H1 (cell line): ENCODE measurements around the gene CC2D1A. TPM values are rescaled to one million over a fixed set of nuclear protein-coding genes. Genes with fewer than 3 reads are reported as not detected.
A peak's percentile ranks its signal among the peaks of the same experiment; 100 is the strongest.

ENCODE experiments used
- CTCF ChIA-PET: fragments of 300-600 bp; sonication (Branson Sonifier 250); formaldehyde crosslinking; loops from one replicate; lab custom pipeline; 2021; ENCODE audit not compliant: partially characterized antibody; lab: Charles Lee
- POLR2A ChIA-PET: fragments of 300-600 bp; sonication (Branson Sonifier 250); formaldehyde crosslinking; loops from one replicate; lab custom pipeline; 2021; ENCODE audit warnings: inconsistent platforms; ENCODE audit not compliant: partially characterized antibody; lab: Charles Lee
- DNase-seq, 2 experiments: peaks; one replicate each; pipeline versions ENCODE4 v3.0.0 to v3.0.0-alpha.2; 2010 to 2022; ENCODE audit warnings: low spot score in 2 of 2, low read depth in 1 of 2, mixed read lengths in 1 of 2
- FAIRE-seq: peaks from 2 replicates; lab custom pipeline; 2011; peaks lifted over from hg19 to GRCh38; lab: Jason Lieb, UNC
- H2AFZ ChIP-seq: 2 replicates; pipeline ENCODE4 v1.8.1; 2012; ENCODE audit warnings: low read length, inconsistent platforms
- H2AK5ac ChIP-seq: 2 replicates; pipeline ENCODE4 v1.6.1; 2013; ENCODE audit warnings: low read depth, low read length
- H2BK120ac ChIP-seq: replicated peaks from 2 replicates; pipeline ENCODE3; 2013; ENCODE audit warnings: low read depth, low read length, inconsistent platforms
- H2BK12ac ChIP-seq: 2 replicates; pipeline ENCODE4 v1.6.1; 2013; ENCODE audit warnings: low read depth, low read length
- H2BK15ac ChIP-seq: 2 replicates; pipeline ENCODE4 v1.6.1; 2013; ENCODE audit warnings: low read length
- H2BK20ac ChIP-seq: 2 replicates; pipeline ENCODE4 v1.6.1; 2013; ENCODE audit warnings: low read length
- H2BK5ac ChIP-seq: 2 replicates; pipeline ENCODE4 v1.6.1; 2013; ENCODE audit warnings: low read depth, low read length
- H3K14ac ChIP-seq: 2 replicates; pipeline ENCODE4 v1.6.1; 2013; ENCODE audit warnings: inconsistent platforms; ENCODE audit not compliant: insufficient read length
- H3K18ac ChIP-seq: 2 replicates; pipeline ENCODE4 v1.6.1; 2013; ENCODE audit warnings: low read length; ENCODE audit errors: extremely low read depth
- H3K23ac ChIP-seq: 2 replicates; pipeline ENCODE4 v1.6.1; 2013; ENCODE audit warnings: inconsistent platforms; ENCODE audit not compliant: insufficient read length
- H3K23me2 ChIP-seq: 2 replicates; pipeline ENCODE4 v1.6.1; 2013; ENCODE audit warnings: low read depth, low read length
- H3K27ac ChIP-seq: 2 replicates; pipeline ENCODE4 v1.6.1; 2011; ENCODE audit warnings: low read depth, low read length, inconsistent platforms
- H3K27me3 ChIP-seq, 4 experiments: replicated peaks in 1 of 4; 1 replicate in 1 of 4; 2 replicates in 3 of 4; pipeline versions ENCODE4 v1.6.1 to v1.8.1; 2011 to 2013; ENCODE audit warnings: low read length in 3 of 4, mild to moderate bottlenecking in 3 of 4, inconsistent platforms in 2 of 4, mixed read lengths in 2 of 4, moderate library complexity in 1 of 4; ENCODE audit not compliant: control insufficient read depth in 3 of 4, insufficient read depth in 3 of 4; ENCODE audit errors: extremely low read depth in 1 of 4
- H3K36me3 ChIP-seq, 4 experiments: 2 replicates each; pipeline versions ENCODE4 v1.6.1 to v1.8.1; 2011 to 2013; ENCODE audit warnings: mild to moderate bottlenecking in 4 of 4, low read length in 3 of 4, moderate library complexity in 2 of 4, control low read depth in 1 of 4, inconsistent platforms in 1 of 4; ENCODE audit not compliant: insufficient read depth in 4 of 4, control insufficient read depth in 2 of 4
- H3K4ac ChIP-seq: replicated peaks from 2 replicates; pipeline ENCODE3; 2013; ENCODE audit warnings: low read length, low read depth, mixed read lengths, inconsistent platforms; ENCODE audit not compliant: insufficient read length
- H3K4me1 ChIP-seq, 4 experiments: replicated peaks in 1 of 4; 1 replicate in 1 of 4; 2 replicates in 3 of 4; pipeline versions ENCODE4 v1.6.1 to v1.8.1; 2011 to 2013; ENCODE audit warnings: low read length in 3 of 4, inconsistent platforms in 2 of 4, mixed read lengths in 1 of 4; ENCODE audit not compliant: insufficient read depth in 4 of 4, control insufficient read depth in 3 of 4
- H3K4me2 ChIP-seq, 2 experiments: 2 replicates each; pipeline versions ENCODE4 v1.6.1 to v1.8.1; 2011 to 2013; ENCODE audit warnings: low read depth in 2 of 2, low read length in 2 of 2, control low read depth in 1 of 2, inconsistent platforms in 1 of 2, mild to moderate bottlenecking in 1 of 2; ENCODE audit not compliant: insufficient read depth in 1 of 2
- H3K4me3 ChIP-seq, 4 experiments: fragments of 200-600, 300-600 bp in 1 of 4; sonication (generic), shearing (Covaris generic), sonication (Bioruptor Twin) in 1 of 4; 2 replicates each; pipeline versions ENCODE4 v1.5.1 to v1.8.1; 2011 to 2016; ENCODE audit warnings: low read length in 4 of 4, low read depth in 3 of 4, control low read depth in 2 of 4, inconsistent platforms in 2 of 4, mild to moderate bottlenecking in 2 of 4, mixed read lengths in 1 of 4, moderate library complexity in 1 of 4; ENCODE audit not compliant: insufficient read depth in 2 of 4; ENCODE audit errors: extremely low read depth in 1 of 4
- H3K56ac ChIP-seq: replicated peaks from 2 replicates; pipeline ENCODE3; 2013; ENCODE audit warnings: low read depth, mild to moderate bottlenecking, mixed read lengths, low read length, inconsistent platforms; ENCODE audit not compliant: insufficient read length
- H3K79me1 ChIP-seq: 2 replicates; pipeline ENCODE4 v1.6.1; 2013; ENCODE audit warnings: low read depth, low read length, control low read depth
- H3K79me2 ChIP-seq, 2 experiments: 2 replicates each; pipeline versions ENCODE4 v1.6.1 to v1.8.1; 2012 to 2013; ENCODE audit warnings: low read length in 2 of 2, mild to moderate bottlenecking in 2 of 2, inconsistent platforms in 1 of 2; ENCODE audit not compliant: insufficient read depth in 2 of 2, control insufficient read depth in 1 of 2
- H3K9ac ChIP-seq, 4 experiments: replicated peaks in 1 of 4; 1 replicate in 1 of 4; 2 replicates in 3 of 4; pipeline versions ENCODE4 v1.6.1 to v1.8.1; 2011 to 2013; ENCODE audit warnings: low read depth in 3 of 4, low read length in 3 of 4, control low read depth in 2 of 4, mild to moderate bottlenecking in 2 of 4, moderate library complexity in 2 of 4, inconsistent platforms in 1 of 4; ENCODE audit errors: extremely low read depth in 1 of 4
- H3K9me3 ChIP-seq, 2 experiments: 2 replicates each; pipeline versions ENCODE4 v1.6.1 to v1.8.1; 2012 to 2013; ENCODE audit warnings: mild to moderate bottlenecking in 2 of 2, moderate library complexity in 2 of 2, control low read depth in 1 of 2, inconsistent platforms in 1 of 2, low read depth in 1 of 2, low read length in 1 of 2, mixed read lengths in 1 of 2; ENCODE audit not compliant: insufficient read depth in 2 of 2
- H4K20me1 ChIP-seq, 2 experiments: replicated peaks in 1 of 2; 2 replicates each; pipeline versions ENCODE3 to v1.8.1; 2011 to 2013; ENCODE audit warnings: inconsistent platforms in 2 of 2, low read length in 2 of 2, mild to moderate bottlenecking in 1 of 2; ENCODE audit not compliant: insufficient read depth in 2 of 2, control insufficient read depth in 1 of 2
- H4K5ac ChIP-seq: 2 replicates; pipeline ENCODE4 v1.6.1; 2013; ENCODE audit warnings: low read length, low read depth, mixed read lengths, inconsistent platforms; ENCODE audit not compliant: insufficient read length
- H4K8ac ChIP-seq: 2 replicates; pipeline ENCODE4 v1.8.0; 2013; ENCODE audit warnings: mild to moderate bottlenecking, moderate library complexity, low read length, inconsistent platforms; ENCODE audit not compliant: insufficient read depth; ENCODE audit errors: extremely low read depth
- H4K91ac ChIP-seq: replicated peaks from 2 replicates; pipeline ENCODE3; 2013; ENCODE audit warnings: low read length, mixed read lengths, inconsistent platforms; ENCODE audit not compliant: insufficient read length
- EGR1 ChIP-seq: IDR thresholded peaks from 2 replicates; pipeline ENCODE4 v1.6.1; 2011; ENCODE audit warnings: low read depth, low read length, borderline replicate concordance
- GABPA ChIP-seq: IDR thresholded peaks from 2 replicates; pipeline ENCODE4 v1.6.1; 2011; ENCODE audit warnings: mild to moderate bottlenecking, low read length, moderate library complexity, borderline replicate concordance; ENCODE audit not compliant: insufficient read depth
- HDAC2 ChIP-seq, 2 experiments: fragments of 300-600 bp in 1 of 2; sonication (generic) in 1 of 2; IDR thresholded peaks; 2 replicates each; pipeline ENCODE4 v1.6.1; 2011 to 2012; ENCODE audit warnings: low read depth in 2 of 2, low read length in 2 of 2, mild to moderate bottlenecking in 2 of 2, moderate library complexity in 2 of 2, borderline replicate concordance in 1 of 2, inconsistent platforms in 1 of 2
- HDAC6 ChIP-seq: IDR thresholded peaks from one replicate; pipeline ENCODE4 v1.7.1; 2012; ENCODE audit warnings: low read depth, mild to moderate bottlenecking, inconsistent platforms, low read length, moderate library complexity
- JUND ChIP-seq: IDR thresholded peaks from 2 replicates; pipeline ENCODE4 v1.6.1; 2011; ENCODE audit warnings: mild to moderate bottlenecking, improper control_type of control experiment, low read length
- SAP30 ChIP-seq: fragments of 300-600 bp; sonication (generic); IDR thresholded peaks from 2 replicates; pipeline ENCODE4 v1.7.1; 2012; ENCODE audit warnings: low read length, moderate library complexity, mild to moderate bottlenecking, inconsistent platforms; ENCODE audit not compliant: insufficient read depth, insufficient replicate concordance
- SP1 ChIP-seq: IDR thresholded peaks from 2 replicates; pipeline ENCODE4 v1.6.1; 2011; ENCODE audit warnings: low read depth, low read length
- WGBS, 2 experiments: shearing (Covaris generic) in 1 of 2; methylation state at CpG; one replicate each; pipeline versions ENCODE4 v1.1.6 to v1.1.7; 2013 to 2015; ENCODE audit warnings: low lambda C conversion rate in 2 of 2, mixed read lengths in 2 of 2, inconsistent platforms in 1 of 2, low coverage in 1 of 2, missing lambda C conversion rate in 1 of 2; ENCODE audit not compliant: insufficient replicate concordance in 2 of 2, insufficient coverage in 1 of 2, insufficient read length in 1 of 2; ENCODE audit errors: extremely low coverage in 1 of 2, missing lambda C conversion rate in 1 of 2; 5-methylcytosine and 5-hydroxymethylcytosine counted together
- polyA plus RNA-seq, 7 experiments: library from polyadenylated mRNA; depleted of rRNA in 3 of 7; stranded (reverse) in 5 of 7; unstranded in 2 of 7; fragments of >200 nt in 5 of 7; fragments of 200-250 nt in 2 of 7; gene quantifications; 1 replicate in 5 of 7; 2 replicates in 1 of 7; 4 replicates in 1 of 7; pipeline versions ENCODE4 v1.2.1 to v1.2.3, GENCODE V29; 2011 to 2013; ENCODE audit warnings: missing spikeins in 2 of 7, mixed read lengths in 2 of 7
- total RNA-seq: library from RNA; stranded (reverse); fragmentation: NEBNext Ultra II Directional; extraction: Animal tissue kit (Norgen Biotek cat#: 25700); gene quantifications from 2 replicates; pipeline ENCODE4 v1.2.1, GENCODE V29; 2021
- TF ChIP-seq, protein P1 (sequence below): IDR thresholded peaks from 2 replicates; pipeline ENCODE4 v1.6.1; 2012; ENCODE audit warnings: inconsistent platforms

The CC2D1A gene
- total and polyA plus RNA-seq, 2 of the 8 experiments (the other 6 are each of a cell fraction or from before 2014, with no cell fraction given): 12.5 to 33.0 TPM

DNA sequence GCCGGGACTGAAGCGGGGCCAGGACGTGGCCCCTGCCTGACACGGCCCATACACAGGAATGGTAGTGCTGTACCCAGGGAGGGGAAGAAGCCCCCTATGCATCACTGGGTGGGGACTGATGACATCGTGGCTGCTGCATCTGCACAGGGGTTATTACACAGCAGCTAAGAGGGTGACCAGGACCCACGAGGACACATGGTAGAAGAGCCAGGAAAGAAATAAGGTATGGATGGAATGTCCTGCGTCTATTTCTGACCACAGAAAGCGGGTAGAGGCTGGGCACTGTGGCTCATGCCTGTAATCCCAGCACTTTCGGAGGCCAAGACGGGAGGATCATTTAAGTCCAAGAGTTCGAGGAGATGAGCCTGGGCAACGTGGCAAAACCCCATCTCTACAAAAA, 70.4 kb downstream of the CC2D1A start:
- peaks cover 2% of the 10 kb centered on the region; the same call in 1 of the 2 replicates for H3K23me2 ChIP-seq
- H3K79me1 ChIP-seq: no peaks in the 10 kb centered on the region
- H3K9ac ChIP-seq: no peak overlapping the region
- ChIA-PET CTCF (interaction anchor here (1.1 to 10.3 kb wide), 2 partner anchors 17 to 27 kb away, joined by 3 to 77 read pairs; no protein-coding TSS in a partner anchor), POLR2A (interaction anchor here (1.0 to 4.3 kb wide), 3 partner anchors 15 to 178 kb away, joined by 3 to 34 read pairs (median 5); no protein-coding TSS in a partner anchor)
- peaks cover 0 to 7% (median 3%) of the 10 kb centered on the region in 4 experiments; a peak in 2 of 8 replicates for H3K36me3 ChIP-seq
- 86% methylated on average over 12 of the region's 12 CpGs; no CpG with 5 or more reads in 1 of the 2 experiments for WGBS, 2 experiments
- DNase-seq: no peak
- no peak overlapping the region for H3K23ac ChIP-seq
- H4K8ac ChIP-seq: no peak overlapping the region
- no peak overlapping the region for H2BK20ac ChIP-seq
- no peak overlapping the region for H4K5ac ChIP-seq
- H3K4me2 ChIP-seq: no peak overlapping the region
- no peak overlapping the region for H2BK12ac ChIP-seq
- H3K14ac ChIP-seq: no peak overlapping the region
- H3K4me3 ChIP-seq: no peak overlapping the region
- no peak overlapping the region for H4K91ac ChIP-seq
- H3K18ac ChIP-seq: no peak overlapping the region
- no peak for FAIRE-seq
- no peaks in the 10 kb centered on the region for H3K79me2 ChIP-seq
- no peak overlapping the region for H2BK5ac ChIP-seq
- H3K4ac ChIP-seq: no peak overlapping the region
- 0 out of 2 replicates have a peak overlapping the region, but pooled peaks have one; percentile 39 for H2AK5ac ChIP-seq
- no peak overlapping the region for H2BK120ac ChIP-seq
- H4K20me1 ChIP-seq: no peaks in the 10 kb centered on the region
- no peak overlapping the region for H2BK15ac ChIP-seq
- TF ChIP-seq JUND (no peak), HDAC6 (no peak), SAP30 (no peak), GABPA (no peak), EGR1 (no peak), HDAC2 (IDR thresholded peaks at IDR 0.05; ENCODE audit: borderline replicate concordance in 1 of 2, low read depth in 2 of 2, low read length in 2 of 2) (no peak), SP1 (no peak)
- TF ChIP-seq, protein P1, sequence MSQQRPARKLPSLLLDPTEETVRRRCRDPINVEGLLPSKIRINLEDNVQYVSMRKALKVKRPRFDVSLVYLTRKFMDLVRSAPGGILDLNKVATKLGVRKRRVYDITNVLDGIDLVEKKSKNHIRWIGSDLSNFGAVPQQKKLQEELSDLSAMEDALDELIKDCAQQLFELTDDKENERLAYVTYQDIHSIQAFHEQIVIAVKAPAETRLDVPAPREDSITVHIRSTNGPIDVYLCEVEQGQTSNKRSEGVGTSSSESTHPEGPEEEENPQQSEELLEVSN: no peak
- no peak overlapping the region for H3K56ac ChIP-seq
- no peaks in the 10 kb centered on the region for H3K9me3 ChIP-seq
- no peaks in the 10 kb centered on the region for H3K27me3 ChIP-seq
- H2AFZ ChIP-seq: no peak overlapping the region
- peaks cover 0 to 14% (median 8%) of the 10 kb centered on the region in 4 experiments; a peak in 3 of 7 replicates for H3K4me1 ChIP-seq
- no peak overlapping the region for H3K27ac ChIP-seq
